Measurements from ENCODE around the gene GPR39.

GRCh38 chr2:132463719-132464118 is 47.1 kb downstream of the GPR39 start:
- no peak for TF ChIP-seq CTCF (IDR thresholded peaks at IDR 0.05)
- TF ChIP-seq ZFX (IDR thresholded peaks at IDR 0.05; ENCODE audit: borderline replicate concordance), result no peak

All from 22Rv1 (cell line).